HepG2 (cell line): ENCODE measurements around the gene KRTAP9-7. TPM values are rescaled to one million over a fixed set of nuclear protein-coding genes. Genes with fewer than 3 reads are reported as not detected.
"Not testable (repeated sequence)": the region's sequence is repeated elsewhere in the genome, so short reads cannot be mapped to it uniquely, and the experiment has no call there.

Source experiments
- ATAC-seq: fragments of 200-7000 bp; cut with Tn5 transposase; 3 replicates; pipeline ENCODE4 v1.9.1; 2020; ENCODE audit warnings: mild to moderate bottlenecking, moderate library complexity
- BruUV-seq: library from RNA; stranded (reverse); fragments of 400-500 nt; replicated peaks from 2 replicates; lab custom pipeline; 2021; lab: Mats Ljungman, UMichigan
- CTCF ChIA-PET: fragments of 300-600 bp; formaldehyde crosslinking; extraction: SDS; loops from one replicate; lab custom pipeline; 2021; ENCODE audit warnings: low total read pairs, inconsistent platforms, low intra/inter-chr PET ratio; lab: Yijun Ruan, JAX
- POLR2A ChIA-PET: fragments of 350-600 bp; sonication (Branson Sonifier 250); formaldehyde crosslinking; loops from one replicate; lab custom pipeline; 2020; ENCODE audit warnings: antibody characterized with exemption, inconsistent platforms; lab: Yijun Ruan, JAX
- DNase-seq: peaks from one replicate; pipeline ENCODE4 v3.0.0-alpha.2; 2015; ENCODE audit warnings: low spot score
- FAIRE-seq: peaks from 3 replicates; lab custom pipeline; 2011; peaks lifted over from hg19 to GRCh38; lab: Jason Lieb, UNC
- H2AFZ ChIP-seq: one replicate; pipeline ENCODE4 v1.6.1; 2011; ENCODE audit warnings: low read length, inconsistent platforms
- H3K27ac ChIP-seq: fragments of 300-600 bp; 3 replicates; pipeline ENCODE4 v1.8.0; 2011; ENCODE audit warnings: mixed run types, mild to moderate bottlenecking, mixed read lengths, low read length, inconsistent platforms; ENCODE audit not compliant: insufficient read depth; ENCODE audit errors: extremely low read length
- H3K27me3 ChIP-seq, 2 experiments: fragments of 200-600 bp in 1 of 2; 2 replicates in 1 of 2; 3 replicates in 1 of 2; pipeline versions ENCODE4 v1.6.0 to v1.8.0; 2011; ENCODE audit warnings: low read length in 2 of 2, mild to moderate bottlenecking in 2 of 2, moderate library complexity in 2 of 2, inconsistent platforms in 1 of 2; ENCODE audit not compliant: insufficient read depth in 2 of 2, control insufficient read depth in 1 of 2
- H3K36me3 ChIP-seq, 2 experiments: fragments of 200-600 bp in 1 of 2; replicated peaks in 1 of 2; 2 replicates in 1 of 2; 3 replicates in 1 of 2; pipeline versions ENCODE4 v1.5.1 to v1.8.0; 2011; ENCODE audit warnings: low read length in 2 of 2, inconsistent platforms in 1 of 2; ENCODE audit not compliant: insufficient read depth in 2 of 2, control insufficient read depth in 1 of 2
- H3K4me1 ChIP-seq: 2 replicates; pipeline ENCODE4 v1.5.1; 2012; ENCODE audit warnings: low read length, inconsistent platforms; ENCODE audit not compliant: insufficient read depth
- H3K4me2 ChIP-seq: 2 replicates; pipeline ENCODE4 v1.6.0; 2011; ENCODE audit warnings: low read depth, low read length, inconsistent platforms
- H3K4me3 ChIP-seq, 3 experiments: fragments of 200-600 bp in 1 of 3; sonication (generic), shearing (Covaris generic) in 1 of 3; replicated peaks in 1 of 3; 2 replicates each; pipeline ENCODE4 v1.5.1; 2011 to 2016; ENCODE audit warnings: low read length in 3 of 3, inconsistent platforms in 2 of 3, low read depth in 2 of 3, mild to moderate bottlenecking in 2 of 3, control low read depth in 1 of 3, mixed read lengths in 1 of 3; ENCODE audit not compliant: insufficient read depth in 1 of 3
- H3K79me2 ChIP-seq: one replicate; pipeline ENCODE4 v1.6.1; 2011; ENCODE audit warnings: low read length, inconsistent platforms; ENCODE audit not compliant: insufficient read depth
- H3K9ac ChIP-seq: 2 replicates; pipeline ENCODE4 v1.6.0; 2011; ENCODE audit warnings: mild to moderate bottlenecking, low read depth, low read length, inconsistent platforms; ENCODE audit not compliant: insufficient read depth
- H3K9me3 ChIP-seq: 2 replicates; pipeline ENCODE4 v1.5.1; 2012; ENCODE audit warnings: mild to moderate bottlenecking, low read length
- H4K20me1 ChIP-seq: 2 replicates; pipeline ENCODE4 v1.6.0; 2011; ENCODE audit warnings: inconsistent platforms, mild to moderate bottlenecking, low read length, moderate library complexity; ENCODE audit not compliant: insufficient read depth
- ATF7 ChIP-seq, 2 experiments: fragments of 450-650 bp in 1 of 2; sonication (generic) in 1 of 2; formaldehyde crosslinking in 1 of 2; IDR thresholded peaks; 2 replicates each; pipeline versions ENCODE4 v1.4.0 to v1.6.1; 2016 to 2020; ENCODE audit warnings: antibody characterized with exemption in 1 of 2, mild to moderate bottlenecking in 1 of 2, missing genetic modification reagents in 1 of 2
- WGBS: methylation state at CpG from one replicate; pipeline ENCODE4 v1.1.6; 2017; ENCODE audit warnings: low lambda C conversion rate; 5-methylcytosine and 5-hydroxymethylcytosine counted together
- in situ Hi-C: cut with HindIII; loops from 2 replicates; pipeline ENCODE4 v1.10.0; 2017; ENCODE audit warnings: low pct_unique_long_range_greater_than_20kb; ENCODE audit not compliant: extremely low pct_ligation_motif_present
- intact Hi-C: fragments of 100-400 bp; cut with micrococcal nuclease; formaldehyde crosslinking; loops from one replicate; pipeline ENCODE4 v1.10.0; 2022; ENCODE audit not compliant: unreplicated experiment
- polyA plus RNA-seq, 8 experiments: library from polyadenylated mRNA; depleted of rRNA in 3 of 8; stranded (reverse) in 7 of 8; unstranded in 1 of 8; fragments of >200 nt; fragmentation: Illumina TruSeq in 4 of 8; extraction: Trizol in 4 of 8; gene quantifications; 2 replicates each; pipeline versions ENCODE4 v1.2.1 to v1.2.3, GENCODE V29; 2011 to 2016; ENCODE audit warnings: low read depth in 4 of 8, missing spikeins in 1 of 8, mixed read lengths in 1 of 8; ENCODE audit not compliant: insufficient read depth in 1 of 8
- total RNA-seq, 5 experiments: library from RNA; depleted of rRNA; stranded (reverse); fragments of >200 nt; fragmentation: Illumina TruSeq; extraction: Trizol; gene quantifications; 2 replicates each; pipeline ENCODE4 v1.2.3, GENCODE V29; 2016; ENCODE audit warnings: low read depth in 1 of 5

The KRTAP9-7 gene
- total and polyA plus RNA-seq, 2 of the 13 experiments (the other 11 are each of a cell fraction or from before 2014, with no cell fraction given), result not detected

DNA sequence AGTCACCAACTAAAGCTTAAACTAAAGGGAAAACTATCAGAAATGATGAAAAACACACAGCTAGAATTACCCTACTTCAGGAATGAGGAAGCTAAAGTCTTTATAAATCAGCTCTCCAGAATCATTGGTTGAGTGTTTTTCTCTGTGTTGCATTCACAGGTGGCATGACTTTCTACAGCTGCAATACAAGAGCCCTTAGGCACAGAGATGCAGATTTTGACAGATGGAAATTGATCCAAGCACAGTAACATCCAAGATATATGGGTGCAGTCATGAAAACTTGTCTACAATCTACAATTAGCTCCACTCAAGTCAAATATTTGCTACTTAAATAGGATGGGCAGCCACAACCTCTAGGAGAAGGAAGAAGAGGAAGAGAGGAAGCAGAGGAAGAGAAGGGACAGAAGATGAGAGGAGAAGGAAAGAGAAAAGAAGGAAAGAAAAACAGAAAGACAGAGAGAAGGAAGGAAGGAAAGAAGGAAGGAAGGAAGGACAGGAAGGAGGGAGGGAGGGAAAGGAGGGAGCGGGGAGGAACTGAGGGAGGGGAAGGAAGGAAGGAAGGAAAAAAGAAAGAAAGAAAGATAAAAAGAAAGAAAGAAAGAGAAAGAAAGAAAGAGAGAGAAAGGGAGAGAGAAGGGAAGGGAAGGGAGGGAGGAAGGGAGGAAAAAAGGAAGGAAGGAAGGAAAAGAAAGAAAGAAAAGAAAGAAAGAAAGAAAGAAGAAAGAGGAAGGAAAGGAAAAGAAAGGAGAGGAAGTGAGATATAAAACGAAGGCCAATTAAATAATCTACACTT is 28.3 kb upstream of the KRTAP9-7 start:
- ATAC-seq; H3K79me2 ChIP-seq; BruUV-seq; H3K27ac ChIP-seq; H3K9me3 ChIP-seq; H3K9ac ChIP-seq; H3K36me3 ChIP-seq; H3K4me2 ChIP-seq; H2AFZ ChIP-seq; DNase-seq; FAIRE-seq; intact Hi-C loops; H4K20me1 ChIP-seq; H3K27me3 ChIP-seq; POLR2A ChIA-PET; in situ Hi-C loops; H3K4me1 ChIP-seq; H3K4me3 ChIP-seq; CTCF ChIA-PET; TF ChIP-seq ATF7 (CRISPR knock-in tag; IDR thresholded peaks at IDR 0.05): not testable (repeated sequence)
- under 1% methylated on average over 2 of the region's 2 CpGs for WGBS
- TF ChIP-seq ATF7 (IDR thresholded peaks at IDR 0.05), result 0 out of 2 replicates have a peak, but pooled peaks have one; percentile 2

DNA sequence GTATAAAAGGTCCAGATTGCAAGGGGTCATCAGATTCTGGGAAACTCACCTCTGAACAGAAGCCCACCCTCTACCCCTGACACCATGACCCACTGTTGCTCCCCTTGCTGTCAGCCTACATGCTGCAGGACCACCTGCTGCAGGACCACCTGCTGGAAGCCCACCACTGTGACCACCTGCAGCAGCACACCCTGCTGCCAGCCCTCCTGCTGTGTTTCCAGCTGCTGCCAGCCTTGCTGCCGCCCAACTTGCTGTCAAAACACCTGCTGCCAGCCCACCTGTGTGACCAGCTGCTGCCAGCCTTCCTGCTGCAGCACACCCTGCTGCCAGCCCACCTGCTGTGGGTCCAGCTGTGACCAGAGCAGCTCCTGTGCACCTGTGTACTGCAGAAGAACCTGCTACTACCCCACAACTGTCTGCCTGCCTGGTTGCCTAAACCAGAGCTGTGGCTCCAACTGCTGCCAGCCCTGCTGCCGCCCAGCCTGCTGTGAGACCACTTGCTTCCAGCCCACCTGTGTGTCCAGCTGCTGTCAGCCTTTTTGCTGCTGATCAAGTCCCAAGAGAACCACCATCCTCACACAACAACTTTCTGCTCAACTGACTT is 25.8 kb upstream of the KRTAP9-7 start, which contains the start of gene KRTAP9-4:
TSS of gene KRTAP9-4 (plus strand) at position 51 of the 604 bp plus-strand sequence. CDS start at position 85, 34 bp downstream.
- POLR2A ChIA-PET, FAIRE-seq, H3K4me2 ChIP-seq, intact Hi-C loops, ATAC-seq, BruUV-seq, in situ Hi-C loops, H3K27ac ChIP-seq, DNase-seq, H3K4me1 ChIP-seq, H3K9ac ChIP-seq, H3K79me2 ChIP-seq, H4K20me1 ChIP-seq, H3K36me3 ChIP-seq, H2AFZ ChIP-seq, H3K4me3 ChIP-seq, CTCF ChIA-PET, H3K9me3 ChIP-seq: not testable (repeated sequence)
- WGBS, result 0% methylated on average over 1 of the region's 2 CpGs
- peaks cover 0 to 11% of the 10 kb centered on the region in 2 experiments; a peak in 3 of 5 replicates for H3K27me3 ChIP-seq
